ENCODE measurements around the gene C4orf36. TPM values are rescaled to one million over a fixed set of nuclear protein-coding genes. Genes with fewer than 3 reads are reported as not detected.

Gene C4orf36
- total RNA-seq, 1 experiment from 2014 or later, result 5.3 TPM

DNA sequence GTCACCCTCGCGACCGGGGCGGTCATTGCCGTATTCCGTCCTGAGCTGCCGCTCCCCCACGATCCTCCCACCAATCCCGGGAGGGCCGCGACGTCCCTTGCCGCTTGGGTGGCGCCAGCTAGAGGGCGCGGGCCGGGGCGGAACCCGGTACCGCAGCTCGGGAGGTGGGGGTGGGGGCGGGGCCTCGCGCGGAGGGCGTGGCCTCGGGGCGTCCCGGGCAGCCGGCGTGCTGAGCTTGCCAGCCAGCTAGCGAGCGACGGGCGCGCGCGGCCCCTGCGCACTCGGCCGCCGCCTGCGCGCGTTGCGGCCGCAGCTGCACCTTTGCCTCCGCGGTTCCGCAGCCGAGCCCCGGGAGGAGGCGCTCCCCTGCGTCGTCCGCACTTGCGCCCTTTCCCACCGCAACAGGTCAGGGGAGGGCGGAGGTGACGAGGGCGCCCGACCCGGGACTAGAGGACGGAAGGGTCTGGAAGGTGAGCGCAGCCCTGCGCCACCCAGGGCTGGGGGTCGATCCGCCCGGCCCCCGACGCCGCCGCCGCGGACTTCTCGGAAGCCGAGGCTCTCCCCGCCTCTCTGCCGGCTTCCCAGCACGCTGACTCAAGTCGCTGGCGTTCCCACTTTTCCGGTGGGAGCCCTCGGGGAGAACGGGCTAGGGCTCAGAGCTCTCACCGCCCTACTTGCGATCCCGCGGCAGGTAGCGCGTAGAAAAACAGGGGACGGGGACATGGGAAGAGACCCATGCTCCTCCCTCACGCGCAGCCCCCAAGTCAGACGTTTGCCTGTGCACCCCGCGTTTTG is 42.7 kb upstream of the C4orf36 start, which contains the start of gene AFF1:
AFF1 (plus strand) TSS at position 241 of the 795 bp plus-strand sequence. CDS start 13,523 bp downstream, outside the sequence.
- no peaks in the 10 kb centered on the region for H3K9me3 ChIP-seq (ENCODE audit: low read depth, low read length, poor library complexity, severe bottlenecking)
- BruUV-seq (replicated peaks), result no TSS peak
- DNase-seq (ENCODE audit: low spot score), result peak; percentile 87
- CTCF ChIA-PET, result interaction anchor here (0.6 to 1.4 kb wide), 2 partner anchors 12 to 104 kb away, joined by 3 to 4 read pairs; no protein-coding TSS in a partner anchor
- intact Hi-C loops (cut with micrococcal nuclease; ENCODE audit: unreplicated experiment), result loop anchor here (5.0 kb wide), 1 partner anchor 72 kb away; no protein-coding TSS in a partner anchor
- peaks cover 6% of the 10 kb centered on the region for H3K4me1 ChIP-seq (ENCODE audit: insufficient read depth, low read length, poor library complexity, severe bottlenecking)
- POLR2A ChIA-PET (ENCODE audit: low non-redundant PET), result interaction anchor here (0.5 to 0.7 kb wide), 3 partner anchors 10 to 1452 kb away, joined by 3 to 4 read pairs (median 3); no protein-coding TSS in a partner anchor
- TF ChIP-seq EZH2 (IDR thresholded peaks at IDR 0.05; ENCODE audit: borderline replicate concordance, low read depth, low read length, poor library complexity, severe bottlenecking), result no peak
- TF ChIP-seq, protein P1, sequence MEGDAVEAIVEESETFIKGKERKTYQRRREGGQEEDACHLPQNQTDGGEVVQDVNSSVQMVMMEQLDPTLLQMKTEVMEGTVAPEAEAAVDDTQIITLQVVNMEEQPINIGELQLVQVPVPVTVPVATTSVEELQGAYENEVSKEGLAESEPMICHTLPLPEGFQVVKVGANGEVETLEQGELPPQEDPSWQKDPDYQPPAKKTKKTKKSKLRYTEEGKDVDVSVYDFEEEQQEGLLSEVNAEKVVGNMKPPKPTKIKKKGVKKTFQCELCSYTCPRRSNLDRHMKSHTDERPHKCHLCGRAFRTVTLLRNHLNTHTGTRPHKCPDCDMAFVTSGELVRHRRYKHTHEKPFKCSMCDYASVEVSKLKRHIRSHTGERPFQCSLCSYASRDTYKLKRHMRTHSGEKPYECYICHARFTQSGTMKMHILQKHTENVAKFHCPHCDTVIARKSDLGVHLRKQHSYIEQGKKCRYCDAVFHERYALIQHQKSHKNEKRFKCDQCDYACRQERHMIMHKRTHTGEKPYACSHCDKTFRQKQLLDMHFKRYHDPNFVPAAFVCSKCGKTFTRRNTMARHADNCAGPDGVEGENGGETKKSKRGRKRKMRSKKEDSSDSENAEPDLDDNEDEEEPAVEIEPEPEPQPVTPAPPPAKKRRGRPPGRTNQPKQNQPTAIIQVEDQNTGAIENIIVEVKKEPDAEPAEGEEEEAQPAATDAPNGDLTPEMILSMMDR (conservative IDR thresholded peaks at IDR 0.05; ENCODE audit: low read depth, low read length), result peak; percentile 24; the same call in 1 of the 2 replicates
- peak within 1 kb of the TSS; percentile 88 for H3K4me3 ChIP-seq (ENCODE audit: low read depth, low read length, poor library complexity, severe bottlenecking)
- H3K36me3 ChIP-seq (ENCODE audit: insufficient read depth, low read length, poor library complexity, severe bottlenecking), result no peaks in the 10 kb centered on the region
- H3K27ac ChIP-seq (ENCODE audit: low read depth, low read length, poor library complexity, severe bottlenecking), result peak within 1 kb of the TSS; percentile 78
- H3K27me3 ChIP-seq (replicated peaks; ENCODE audit: insufficient read depth, low read depth, low read length, poor library complexity), result no peaks in the 10 kb centered on the region

DNA sequence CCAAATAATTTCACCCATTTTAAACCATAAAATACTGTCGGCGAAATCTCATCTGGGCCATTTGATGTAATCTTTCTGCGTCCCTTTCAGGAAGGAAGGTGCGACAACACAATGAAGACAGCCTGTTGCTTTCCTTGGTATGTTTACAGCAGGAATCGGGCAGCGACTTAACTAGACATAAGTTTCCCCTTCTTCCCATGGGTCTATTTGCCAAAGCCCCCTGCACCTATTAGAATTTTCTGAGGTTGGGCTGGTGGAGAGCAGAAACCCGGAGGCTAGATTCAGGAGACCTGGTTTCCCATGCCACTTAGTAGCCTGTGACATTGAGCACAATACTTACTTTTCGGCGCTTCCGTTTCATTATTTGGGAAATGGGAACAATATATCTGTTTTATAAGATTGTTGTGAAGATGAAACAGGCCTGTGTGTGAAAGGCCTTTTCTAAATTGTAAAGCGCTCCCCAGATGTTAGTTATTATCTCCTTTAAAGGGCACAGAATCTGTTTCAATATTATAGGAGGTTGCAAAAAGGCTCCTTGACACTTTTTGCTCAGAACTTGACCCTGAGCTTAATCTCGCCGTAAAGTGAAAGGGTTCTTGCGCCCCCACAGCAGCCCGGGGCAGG is 42.0 kb upstream of the C4orf36 start:
- Histone ChIP-seq H3K27ac (ENCODE audit: low read depth, low read length, poor library complexity, severe bottlenecking) (peak overlapping the region; percentile 67), H3K4me3 (ENCODE audit: low read depth, low read length, poor library complexity, severe bottlenecking) (peak overlapping the region; percentile 88), H3K27me3 (replicated peaks; ENCODE audit: insufficient read depth, low read depth, low read length, poor library complexity) (no peaks in the 10 kb centered on the region), H3K4me1 (ENCODE audit: insufficient read depth, low read length, poor library complexity, severe bottlenecking) (no peaks in the 10 kb centered on the region), H3K36me3 (ENCODE audit: insufficient read depth, low read length, poor library complexity, severe bottlenecking) (no peaks in the 10 kb centered on the region), H3K9me3 (ENCODE audit: low read depth, low read length, poor library complexity, severe bottlenecking) (no peaks in the 10 kb centered on the region)
- BruUV-seq (replicated peaks), result TSS peak; percentile 51
- no peak for DNase-seq (ENCODE audit: low spot score)
- POLR2A ChIA-PET (ENCODE audit: low non-redundant PET), result no interaction called here
- intact Hi-C loops (cut with micrococcal nuclease; ENCODE audit: unreplicated experiment), result no loop called here
- CTCF ChIA-PET, result interaction anchor here (0.6 to 1.4 kb wide), 2 partner anchors 12 to 105 kb away, joined by 3 to 4 read pairs; no protein-coding TSS in a partner anchor
- TF ChIP-seq EZH2 (IDR thresholded peaks at IDR 0.05; ENCODE audit: borderline replicate concordance, low read depth, low read length, poor library complexity, severe bottlenecking), result no peak
- TF ChIP-seq, protein P1 (conservative IDR thresholded peaks at IDR 0.05; ENCODE audit: low read depth, low read length), result no peak

DNA sequence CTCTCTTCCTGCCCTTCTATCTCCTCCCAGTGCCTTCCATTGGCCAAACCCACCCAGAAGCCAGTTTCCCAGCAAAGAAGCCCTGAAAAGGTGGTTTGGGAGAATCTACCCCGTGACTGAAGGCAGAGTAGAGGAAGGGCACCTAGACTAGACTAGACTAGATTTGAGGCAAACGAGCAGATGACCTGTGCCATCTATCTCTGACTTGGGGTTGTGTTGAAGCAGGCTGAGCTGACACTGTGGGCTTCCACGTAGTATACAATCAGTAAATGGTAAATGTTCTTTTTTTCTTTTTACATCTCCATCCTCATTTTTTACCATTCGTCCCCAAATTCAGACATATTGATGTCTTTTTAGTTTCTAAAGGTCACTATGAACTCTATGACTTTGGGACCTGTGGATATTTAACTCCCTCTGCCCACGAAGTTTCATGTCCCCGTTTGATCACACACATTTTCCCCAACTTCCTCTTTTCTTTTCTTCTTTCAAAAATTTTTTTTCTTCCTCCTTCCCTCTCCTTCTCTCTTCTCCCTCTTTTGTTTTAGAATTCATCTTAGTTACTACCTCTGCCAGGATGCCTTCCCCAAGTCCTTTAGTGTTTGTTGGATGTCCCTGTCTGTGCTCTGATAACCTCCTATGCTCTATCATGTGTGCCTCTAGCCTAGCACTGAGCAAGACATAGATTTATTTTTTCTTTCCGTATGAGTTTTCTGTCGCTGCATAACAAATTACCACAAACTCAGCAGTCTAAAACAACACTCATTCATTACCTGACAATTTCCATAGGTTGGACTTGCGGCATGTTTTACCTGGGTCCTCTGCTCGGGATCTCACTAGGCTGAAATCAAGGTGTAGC is 36.4 kb upstream of the C4orf36 start:
- Histone ChIP-seq H3K27ac (ENCODE audit: low read depth, low read length, poor library complexity, severe bottlenecking) (no peak overlapping the region), H3K9me3 (ENCODE audit: low read depth, low read length, poor library complexity, severe bottlenecking) (no peaks in the 10 kb centered on the region), H3K4me1 (ENCODE audit: insufficient read depth, low read length, poor library complexity, severe bottlenecking) (peaks cover 9% of the 10 kb centered on the region), H3K27me3 (replicated peaks; ENCODE audit: insufficient read depth, low read depth, low read length, poor library complexity) (no peaks in the 10 kb centered on the region), H3K4me3 (ENCODE audit: low read depth, low read length, poor library complexity, severe bottlenecking) (no peak overlapping the region), H3K36me3 (ENCODE audit: insufficient read depth, low read length, poor library complexity, severe bottlenecking) (no peaks in the 10 kb centered on the region)
- TF ChIP-seq EZH2 (IDR thresholded peaks at IDR 0.05; ENCODE audit: borderline replicate concordance, low read depth, low read length, poor library complexity, severe bottlenecking), result no peak
- TF ChIP-seq, protein P1 (conservative IDR thresholded peaks at IDR 0.05; ENCODE audit: low read depth, low read length), result no peak
- POLR2A ChIA-PET (ENCODE audit: low non-redundant PET), result no interaction called here
- no TSS peak for BruUV-seq (replicated peaks)
- no peak for DNase-seq (ENCODE audit: low spot score)
- intact Hi-C loops (cut with micrococcal nuclease; ENCODE audit: unreplicated experiment), result no loop called here
- CTCF ChIA-PET, result no interaction called here
